ENCODE data around the gene NRAP.
A peak's percentile ranks its signal among the peaks of the same experiment; 100 is the strongest.

NRAP gene

GRCh38 chr10:113663908-113664307 lies at the start of gene NRAP:
Gene NRAP (minus strand): TSS chr10:113664041. CDS start chr10:113663882, 159 bp downstream.
- FAIRE-seq: no peak

GRCh38 chr10:113713640-113713982 lies 49.8 kb upstream of the NRAP start:
- no peak for FAIRE-seq

GRCh38 chr10:113712755-113713639 lies 49.2 kb upstream of the NRAP start:
- no peak for FAIRE-seq

- no peak for FAIRE-seq
Observed at GRCh38 chr10:113712024-113712423, 48.2 kb upstream of the NRAP start.

GRCh38 chr10:113711142-113711541 lies 47.3 kb upstream of the NRAP start:
- FAIRE-seq: no peak

GRCh38 chr10:113709221-113709838 lies 45.5 kb upstream of the NRAP start:
- FAIRE-seq: no peak

GRCh38 chr10:113708640-113709039 lies 44.8 kb upstream of the NRAP start:
- no peak for FAIRE-seq

- FAIRE-seq: no peak
Observed at GRCh38 chr10:113706623-113707022, 42.8 kb upstream of the NRAP start.

GRCh38 chr10:113705344-113705652 lies 41.5 kb upstream of the NRAP start:
- no peak for FAIRE-seq

GRCh38 chr10:113704637-113705343 lies 40.9 kb upstream of the NRAP start:
- peak; percentile 94 for FAIRE-seq

GRCh38 chr10:113697595-113697994 lies 33.8 kb upstream of the NRAP start:
- no peak for FAIRE-seq

GRCh38 chr10:113695691-113696090 lies 31.9 kb upstream of the NRAP start:
- no peak for FAIRE-seq

GRCh38 chr10:113693348-113693747 lies 29.5 kb upstream of the NRAP start:
- FAIRE-seq: no peak

- no peak for FAIRE-seq
Observed at GRCh38 chr10:113692271-113692670, 28.4 kb upstream of the NRAP start.

GRCh38 chr10:113691381-113691780 lies 27.5 kb upstream of the NRAP start:
- no peak for FAIRE-seq

GRCh38 chr10:113690749-113691148 lies 26.9 kb upstream of the NRAP start:
- no peak for FAIRE-seq

- no peak for FAIRE-seq
Observed at GRCh38 chr10:113689574-113689973, 25.7 kb upstream of the NRAP start.

- FAIRE-seq: no peak
Observed at GRCh38 chr10:113689057-113689456, 25.2 kb upstream of the NRAP start.

- no peak for FAIRE-seq
Observed at GRCh38 chr10:113687037-113687436, 23.2 kb upstream of the NRAP start.

- no peak for FAIRE-seq
Observed at GRCh38 chr10:113686028-113686427, 22.2 kb upstream of the NRAP start.

GRCh38 chr10:113683300-113683699 lies 19.5 kb upstream of the NRAP start:
- FAIRE-seq: no peak

- no peak for FAIRE-seq
Observed at GRCh38 chr10:113681533-113682470, 18.0 kb upstream of the NRAP start.
